CD4-positive, alpha-beta memory T cell (primary cell): ENCODE data around the gene CLMN. TPM values are rescaled to one million over a fixed set of nuclear protein-coding genes. Genes with fewer than 3 reads are reported as not detected.
"Not testable (repeated sequence)": the region's sequence is repeated elsewhere in the genome, so short reads cannot be mapped to it uniquely, and the experiment has no call there.

ENCODE experiments used
- CTCF ChIA-PET: fragments of 350-600 bp; sonication (Branson Sonifier 250); formaldehyde crosslinking; loops from one replicate; lab custom pipeline; 2021; ENCODE audit warnings: inconsistent platforms; ENCODE audit not compliant: partially characterized antibody; lab: Charles Lee
- POLR2A ChIA-PET: fragments of 350-600 bp; sonication (Branson Sonifier 250); formaldehyde crosslinking; loops from one replicate; lab custom pipeline; 2021; ENCODE audit not compliant: partially characterized antibody; lab: Charles Lee
- DNase-seq, 5 donors: peaks; one replicate each; pipeline versions ENCODE4 v3.0.0 to v3.0.0-alpha.2; 2020 to 2022; ENCODE audit warnings: mixed read lengths in 1 of 5
- H3K27ac ChIP-seq: one replicate; pipeline ENCODE4 v1.7.0; 2013; ENCODE audit warnings: low read depth, low read length
- H3K27me3 ChIP-seq: 2 replicates; pipeline ENCODE4 v1.7.0; 2013; ENCODE audit warnings: mild to moderate bottlenecking, low read length, moderate library complexity; ENCODE audit not compliant: insufficient read depth
- H3K36me3 ChIP-seq: 2 replicates; pipeline ENCODE4 v1.7.0; 2013; ENCODE audit warnings: mild to moderate bottlenecking, low read length, moderate library complexity; ENCODE audit not compliant: insufficient read depth
- H3K4me1 ChIP-seq: 2 replicates; pipeline ENCODE4 v1.7.0; 2013; ENCODE audit warnings: mild to moderate bottlenecking, low read length, moderate library complexity; ENCODE audit not compliant: insufficient read depth
- H3K4me3 ChIP-seq, 2 donors: one replicate each; pipeline ENCODE4 v1.7.0; 2013; ENCODE audit warnings: low read length in 2 of 2, mild to moderate bottlenecking in 1 of 2
- H3K9me3 ChIP-seq, 2 donors: one replicate each; pipeline ENCODE4 v1.7.0; 2013; ENCODE audit warnings: low read length in 2 of 2, control low read depth in 1 of 2; ENCODE audit not compliant: control insufficient read depth in 1 of 2
- H3K27ac Mint-ChIP-seq, 7 donors: one replicate each; pipeline ENCODE4 v1.8.0; 2020 to 2021; ENCODE audit warnings: mixed read lengths in 7 of 7, mild to moderate bottlenecking in 6 of 7, inconsistent platforms in 3 of 7, moderate library complexity in 3 of 7
- H3K27me3 Mint-ChIP-seq, 2 donors: one replicate each; pipeline ENCODE4 v1.8.0; 2020 to 2021; ENCODE audit warnings: mixed read lengths in 2 of 2
- H3K36me3 Mint-ChIP-seq, 2 donors: one replicate each; pipeline ENCODE4 v1.8.0; 2020 to 2021; ENCODE audit warnings: mixed read lengths in 2 of 2, inconsistent platforms in 1 of 2, mild to moderate bottlenecking in 1 of 2
- H3K4me1 Mint-ChIP-seq, 4 donors: one replicate each; pipeline ENCODE4 v1.8.0; 2020 to 2021; ENCODE audit warnings: mixed read lengths in 4 of 4, mild to moderate bottlenecking in 1 of 4
- H3K4me3 Mint-ChIP-seq, 8 donors: one replicate each; pipeline ENCODE4 v1.8.0; 2020 to 2021; ENCODE audit warnings: mixed read lengths in 8 of 8, mild to moderate bottlenecking in 7 of 8, moderate library complexity in 6 of 8, inconsistent platforms in 3 of 8
- H3K9me3 Mint-ChIP-seq, 8 donors: one replicate each; pipeline ENCODE4 v1.8.0; 2020 to 2021; ENCODE audit warnings: mixed read lengths in 8 of 8, mild to moderate bottlenecking in 5 of 8, inconsistent platforms in 3 of 8, moderate library complexity in 1 of 8
- intact Hi-C: fragments of 100-400 bp; cut with micrococcal nuclease; formaldehyde crosslinking; loops from one replicate; pipeline ENCODE4 v1.15.1; 2023
- polyA plus RNA-seq, 2 donors: library from polyadenylated mRNA; unstranded; fragments of 300-500 nt; fragmentation: Illumina TruSeq; gene quantifications; one replicate each; pipeline ENCODE4 v1.2.3, GENCODE V29; 2021
- total RNA-seq, 2 experiments: library from RNA; stranded (reverse); gene quantifications; one replicate each; pipeline ENCODE4 v1.2.3, GENCODE V29; 2021

CLMN gene
- total and polyA plus RNA-seq, 4 experiments from 2014 or later = 0.22 to 0.70 (median 0.65) TPM; not detected in 1

DNA sequence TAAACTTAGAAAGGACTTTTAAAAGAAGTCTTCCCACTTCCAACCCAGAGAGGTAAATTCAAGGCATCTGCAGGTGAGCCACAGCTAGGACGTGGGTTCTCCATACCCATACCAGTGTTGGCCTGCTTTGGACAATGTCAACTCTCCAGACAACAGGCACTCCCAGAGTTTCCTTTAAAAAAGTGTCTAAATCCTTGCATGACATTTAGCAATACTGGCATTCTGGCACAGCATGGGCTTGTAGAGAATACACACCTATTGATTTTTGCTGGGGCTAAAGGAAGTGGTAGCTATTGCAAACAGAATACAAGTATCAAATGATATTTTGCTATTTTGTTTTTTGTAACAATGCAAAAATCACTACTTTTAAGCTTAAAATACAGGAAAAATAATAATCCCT is 136.6 kb downstream of the CLMN start:
- no peak overlapping the region for H3K4me3 Mint-ChIP-seq
- no peak for DNase-seq
- H3K9me3 Mint-ChIP-seq = peaks cover 0 to 4% (median under 1%) of the 10 kb centered on the region in 8 donors
- H3K9me3 ChIP-seq = no peaks in the 10 kb centered on the region
- intact Hi-C loops = no loop called here
- peaks cover 0 to 3% (median 0%) of the 10 kb centered on the region in 4 donors for H3K4me1 Mint-ChIP-seq
- H3K36me3 ChIP-seq = no peaks in the 10 kb centered on the region
- no peak overlapping the region for H3K4me3 ChIP-seq
- CTCF ChIA-PET = no interaction called here
- H3K27me3 ChIP-seq = no peaks in the 10 kb centered on the region
- no peaks in the 10 kb centered on the region for H3K4me1 ChIP-seq
- POLR2A ChIA-PET = no interaction called here
- H3K27ac Mint-ChIP-seq = no peak overlapping the region
- H3K27ac ChIP-seq = no peak overlapping the region
- H3K27me3 Mint-ChIP-seq = peaks cover 16 to 18% of the 10 kb centered on the region in 2 donors
- peaks cover 0 to 16% of the 10 kb centered on the region in 2 donors for H3K36me3 Mint-ChIP-seq

DNA sequence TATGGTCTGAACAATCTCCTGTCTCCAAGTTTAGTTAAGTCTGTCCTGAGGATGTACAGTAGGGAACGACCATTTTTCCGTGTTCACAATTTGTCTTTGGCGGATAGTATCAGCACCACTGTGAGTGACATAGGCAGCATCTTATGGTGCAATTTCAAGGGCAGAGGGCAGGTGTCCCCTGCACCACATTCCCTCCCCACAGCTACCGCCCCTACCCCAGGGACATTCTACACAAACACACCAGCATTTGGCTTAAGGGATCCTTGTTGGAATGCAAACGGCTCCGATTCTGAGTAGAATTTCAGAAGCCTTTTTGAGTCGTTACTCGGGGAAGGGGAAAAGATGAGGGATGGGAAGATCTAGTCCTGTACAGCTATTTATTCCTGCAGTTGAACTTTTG is 137.3 kb downstream of the CLMN start:
- Histone ChIP-seq H3K4me3 (no peak overlapping the region), H3K27me3 (no peaks in the 10 kb centered on the region), H3K4me1 (no peaks in the 10 kb centered on the region), H3K27ac (no peak overlapping the region), H3K9me3 (no peaks in the 10 kb centered on the region), H3K36me3 (no peaks in the 10 kb centered on the region)
- Mint-ChIP-seq H3K9me3 (peaks cover 0 to 3% (median 0%) of the 10 kb centered on the region in 8 donors), H3K4me1 (peaks cover 0 to 3% (median 0%) of the 10 kb centered on the region in 4 donors), H3K27ac (no peak overlapping the region), H3K36me3 (peaks cover 0 to 16% of the 10 kb centered on the region in 2 donors), H3K4me3 (no peak overlapping the region), H3K27me3 (peaks cover 16 to 20% of the 10 kb centered on the region in 2 donors)
- intact Hi-C loops = no loop called here
- DNase-seq = no peak
- CTCF ChIA-PET = no interaction called here
- POLR2A ChIA-PET = no interaction called here

DNA sequence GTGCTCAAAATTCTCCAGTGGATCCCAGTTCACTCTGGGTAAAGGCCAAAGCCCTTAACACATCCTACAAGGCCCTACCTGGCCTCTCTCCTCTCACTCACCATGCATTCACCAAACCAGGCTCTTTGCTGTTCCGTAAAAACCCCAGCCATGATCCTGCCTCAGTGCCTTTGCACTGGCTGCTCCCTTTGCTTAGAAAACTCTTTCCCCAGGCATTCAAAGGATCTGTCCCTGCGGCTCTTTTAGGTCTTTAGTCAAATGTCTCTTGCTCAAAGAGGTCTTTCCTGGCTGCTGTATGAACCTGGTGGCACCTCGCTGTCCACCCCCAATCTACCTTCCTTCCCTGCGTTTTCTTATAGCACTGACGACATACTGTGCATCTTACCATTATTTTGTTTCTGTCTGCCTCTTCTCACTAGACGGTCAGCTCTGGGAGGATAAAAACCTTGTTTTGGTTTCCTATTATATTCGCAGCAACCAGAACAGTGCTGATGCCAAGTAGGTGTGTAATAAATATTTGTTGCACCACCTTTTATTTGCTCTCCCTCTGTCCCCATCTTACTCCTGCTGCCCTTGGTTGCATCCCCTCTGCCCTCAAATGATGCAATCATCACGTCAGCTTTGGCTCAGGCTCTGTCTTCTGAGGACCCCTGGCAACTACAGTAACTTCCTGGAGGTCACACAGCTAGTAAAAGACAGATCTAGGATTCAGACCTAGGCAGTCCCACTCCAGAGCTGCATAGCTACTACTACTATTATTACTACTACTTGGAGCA is 138.6 kb downstream of the CLMN start:
- H3K27me3 ChIP-seq = no peaks in the 10 kb centered on the region
- H3K9me3 ChIP-seq = no peaks in the 10 kb centered on the region
- peaks cover 0 to 3% (median 0%) of the 10 kb centered on the region in 8 donors for H3K9me3 Mint-ChIP-seq
- no peak for DNase-seq
- CTCF ChIA-PET = no interaction called here
- H3K4me1 Mint-ChIP-seq = peaks cover 0 to 3% (median 0%) of the 10 kb centered on the region in 4 donors
- no peaks in the 10 kb centered on the region for H3K36me3 ChIP-seq
- H3K27me3 Mint-ChIP-seq = peaks cover 9 to 16% of the 10 kb centered on the region in 2 donors
- H3K4me3 ChIP-seq = no peak overlapping the region
- no peaks in the 10 kb centered on the region for H3K4me1 ChIP-seq
- no peak overlapping the region for H3K4me3 Mint-ChIP-seq
- no peak overlapping the region for H3K27ac Mint-ChIP-seq
- POLR2A ChIA-PET = no interaction called here
- peaks cover 0 to 16% of the 10 kb centered on the region in 2 donors for H3K36me3 Mint-ChIP-seq
- intact Hi-C loops = no loop called here
- no peak overlapping the region for H3K27ac ChIP-seq

DNA sequence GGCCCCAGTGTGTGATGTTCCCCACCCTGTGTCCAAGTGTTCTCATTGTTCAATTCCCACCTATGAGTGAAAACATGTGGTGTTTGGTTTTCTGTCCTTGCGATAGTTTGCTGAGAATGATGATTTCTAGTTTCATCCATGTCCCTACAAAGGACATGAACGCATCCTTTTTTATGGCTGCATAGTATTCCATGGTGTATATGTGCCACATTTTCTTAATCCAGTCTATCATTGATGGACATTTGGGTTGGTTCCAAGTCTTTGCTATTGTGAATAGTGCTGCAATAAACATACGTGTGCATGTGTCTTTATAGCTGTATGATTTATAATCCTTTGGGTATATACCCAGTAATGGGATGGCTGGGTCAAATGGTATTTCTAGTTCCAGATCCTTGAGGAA is 144.0 kb downstream of the CLMN start:
- POLR2A ChIA-PET, intact Hi-C loops, H3K27ac ChIP-seq, H3K36me3 ChIP-seq, H3K4me3 Mint-ChIP-seq, H3K9me3 ChIP-seq, H3K4me1 ChIP-seq, CTCF ChIA-PET, H3K4me3 ChIP-seq, H3K27ac Mint-ChIP-seq, H3K9me3 Mint-ChIP-seq, DNase-seq, H3K27me3 ChIP-seq, H3K27me3 Mint-ChIP-seq, H3K4me1 Mint-ChIP-seq: not testable (repeated sequence)
- H3K36me3 Mint-ChIP-seq = peaks cover 0 to 10% of the 10 kb centered on the region in 2 donors

DNA sequence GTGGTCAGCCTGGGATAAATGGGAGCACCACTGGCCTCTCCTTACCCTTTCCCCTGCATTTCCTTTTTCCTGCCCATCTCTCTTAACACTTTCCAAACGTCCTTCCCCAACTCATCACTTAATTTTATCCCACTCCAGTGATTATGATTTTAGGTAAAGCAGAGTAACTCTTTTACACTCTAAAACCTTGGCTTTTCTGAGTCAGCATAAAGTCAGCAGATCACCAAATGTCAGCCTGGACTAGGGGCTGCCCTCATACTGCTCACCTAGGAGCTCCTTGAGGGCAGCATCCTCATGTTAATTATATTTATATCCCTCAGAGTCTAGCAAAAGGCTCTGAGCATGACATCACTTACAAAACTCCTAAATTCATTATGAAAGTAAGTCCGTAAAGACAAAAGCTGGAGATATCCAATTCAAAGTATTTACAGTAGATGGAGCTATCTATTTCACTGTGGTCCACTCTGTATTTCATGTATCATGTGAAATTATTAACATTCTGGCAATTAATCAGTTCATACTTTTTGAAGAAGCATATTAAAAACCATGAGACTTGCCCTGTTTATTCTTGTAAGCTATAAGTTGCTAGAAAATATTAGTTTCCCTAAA is 145.4 kb downstream of the CLMN start:
- POLR2A ChIA-PET = no interaction called here
- intact Hi-C loops = no loop called here
- CTCF ChIA-PET = no interaction called here
- Mint-ChIP-seq H3K36me3 (peaks cover 0 to 1% of the 10 kb centered on the region in 2 donors), H3K27ac (no peak overlapping the region), H3K27me3 (peaks cover 0 to 2% of the 10 kb centered on the region in 2 donors), H3K9me3 (peaks cover 0 to 3% (median 0%) of the 10 kb centered on the region in 8 donors), H3K4me3 (no peak overlapping the region), H3K4me1 (no peaks in the 10 kb centered on the region)
- no peaks in the 10 kb centered on the region for H3K4me1 ChIP-seq
- H3K9me3 ChIP-seq = no peaks in the 10 kb centered on the region
- no peak for DNase-seq
- no peaks in the 10 kb centered on the region for H3K36me3 ChIP-seq
- H3K27me3 ChIP-seq = no peaks in the 10 kb centered on the region
- H3K27ac ChIP-seq = no peak overlapping the region
- H3K4me3 ChIP-seq = no peak overlapping the region

DNA sequence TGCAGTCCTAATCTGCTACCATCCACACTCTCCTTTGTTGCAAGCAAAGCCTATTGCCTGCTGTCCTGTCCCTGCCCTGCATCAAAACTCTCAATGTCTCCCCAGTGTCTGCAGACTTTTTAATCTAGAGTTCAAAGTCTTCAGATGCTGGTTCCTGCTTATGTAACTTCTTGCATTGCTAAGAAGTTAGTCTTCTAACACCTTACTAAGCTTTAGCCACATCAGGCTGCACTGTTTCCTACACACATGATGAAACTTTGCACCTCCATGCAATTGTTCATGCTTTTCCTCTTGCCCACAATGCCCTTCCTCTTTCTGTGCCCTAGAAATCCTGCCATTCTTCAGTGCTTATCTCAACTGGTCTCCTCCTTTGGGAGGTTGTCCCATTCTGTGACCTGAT is 146.2 kb downstream of the CLMN start:
- DNase-seq = no peak
- H3K36me3 Mint-ChIP-seq = no peaks in the 10 kb centered on the region
- H3K9me3 Mint-ChIP-seq = peaks cover 0 to 3% (median 0%) of the 10 kb centered on the region in 8 donors
- no peaks in the 10 kb centered on the region for H3K4me1 ChIP-seq
- H3K27me3 Mint-ChIP-seq = peaks cover 0 to 2% of the 10 kb centered on the region in 2 donors
- H3K36me3 ChIP-seq = no peaks in the 10 kb centered on the region
- no peaks in the 10 kb centered on the region for H3K9me3 ChIP-seq
- CTCF ChIA-PET = no interaction called here
- POLR2A ChIA-PET = no interaction called here
- no peak overlapping the region for H3K4me3 Mint-ChIP-seq
- H3K27ac Mint-ChIP-seq = peak overlapping the region in 1 of 7 donors; percentile 19
- H3K4me1 Mint-ChIP-seq = no peaks in the 10 kb centered on the region
- no peak overlapping the region for H3K27ac ChIP-seq
- H3K27me3 ChIP-seq = no peaks in the 10 kb centered on the region
- intact Hi-C loops = no loop called here
- no peak overlapping the region for H3K4me3 ChIP-seq

DNA sequence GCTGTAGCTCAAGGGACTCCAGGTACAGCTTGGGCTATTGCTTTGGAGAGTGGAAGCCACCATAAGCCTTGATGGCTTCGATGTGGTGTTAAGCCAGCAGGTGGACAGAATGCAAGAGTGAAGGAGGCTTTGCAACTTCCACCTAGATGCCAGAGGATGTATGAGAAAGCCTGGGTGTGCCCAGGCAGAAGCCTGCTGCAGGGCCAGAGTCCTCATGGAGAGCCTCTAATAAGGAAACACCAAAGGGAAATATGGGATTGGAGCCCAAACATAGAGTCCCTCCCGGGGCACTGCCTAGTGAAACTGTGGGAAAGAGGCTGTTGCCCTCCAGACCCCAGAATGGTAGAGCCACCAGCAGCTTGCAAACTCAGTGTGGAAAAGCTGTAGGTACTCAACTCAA is 152.5 kb downstream of the CLMN start:
- H3K9me3 Mint-ChIP-seq = peaks cover 0 to 27% (median 21%) of the 10 kb centered on the region in 8 donors
- no peaks in the 10 kb centered on the region for H3K4me1 Mint-ChIP-seq
- Histone ChIP-seq H3K4me3 (no peak overlapping the region), H3K27ac (no peak overlapping the region), H3K9me3 (no peaks in the 10 kb centered on the region), H3K36me3 (no peaks in the 10 kb centered on the region), H3K27me3 (no peaks in the 10 kb centered on the region), H3K4me1 (no peaks in the 10 kb centered on the region)
- CTCF ChIA-PET = no interaction called here
- H3K4me3 Mint-ChIP-seq = no peak overlapping the region
- peaks cover 0 to 21% of the 10 kb centered on the region in 2 donors for H3K36me3 Mint-ChIP-seq
- DNase-seq = no peak
- POLR2A ChIA-PET = no interaction called here
- no peaks in the 10 kb centered on the region for H3K27me3 Mint-ChIP-seq
- no peak overlapping the region for H3K27ac Mint-ChIP-seq
- intact Hi-C loops = no loop called here
